GM18508 (cell line): ENCODE measurements around the gene KMT2E.
"Not testable (repeated sequence)": the region's sequence is repeated elsewhere in the genome, so short reads cannot be mapped to it uniquely, and the experiment has no call there.

Experiments used
- ATAC-seq: cut with Tn5 transposase; IDR thresholded peaks from one replicate; pipeline ENCODE4 v1.9.1; 2021; ENCODE audit warnings: moderate number of reproducible peaks; ENCODE audit not compliant: insufficient read depth, unreplicated experiment

KMT2E gene

GRCh38 chr7:105013816-105014692 is at the start of gene KMT2E:
TSS of gene KMT2E (plus strand) at chr7:105014205. CDS start at chr7:105040953, 26,748 bp downstream.
- no peak for ATAC-seq

GRCh38 chr7:104964626-104965236 is 49.3 kb upstream of the KMT2E start:
- no peak for ATAC-seq

GRCh38 chr7:104966022-104966421 is 48.0 kb upstream of the KMT2E start:
- ATAC-seq: no peak

GRCh38 chr7:104967088-104967487 is 46.9 kb upstream of the KMT2E start:
- no peak for ATAC-seq

GRCh38 chr7:104967595-104967994 is 46.4 kb upstream of the KMT2E start:
- no peak for ATAC-seq

GRCh38 chr7:104968648-104969047 is 45.4 kb upstream of the KMT2E start:
- ATAC-seq: no peak

- ATAC-seq: no peak
These were observed 44.8 kb upstream of the KMT2E start for GRCh38 chr7:104969183-104969582.

- no peak for ATAC-seq
These were observed 42.5 kb upstream of the KMT2E start for GRCh38 chr7:104971290-104972071.

GRCh38 chr7:104972500-104972899 is 41.5 kb upstream of the KMT2E start:
- no peak for ATAC-seq

GRCh38 chr7:104973227-104973626 is 40.8 kb upstream of the KMT2E start:
- no peak for ATAC-seq

GRCh38 chr7:104973909-104974415 is 40.0 kb upstream of the KMT2E start:
- no peak for ATAC-seq

- ATAC-seq: not testable (repeated sequence)
These were observed 38.5 kb upstream of the KMT2E start for GRCh38 chr7:104975553-104975952.

- ATAC-seq: no peak
These were observed 36.9 kb upstream of the KMT2E start for GRCh38 chr7:104976966-104977636.

- ATAC-seq: no peak
These were observed 35.5 kb upstream of the KMT2E start for GRCh38 chr7:104978460-104978859.

- ATAC-seq: no peak
These were observed 34.7 kb upstream of the KMT2E start for GRCh38 chr7:104979167-104979841.

- ATAC-seq: no peak
These were observed 33.6 kb upstream of the KMT2E start for GRCh38 chr7:104980440-104980839.

- no peak for ATAC-seq
These were observed 32.9 kb upstream of the KMT2E start for GRCh38 chr7:104980841-104981671.

GRCh38 chr7:104981672-104982037 is 32.4 kb upstream of the KMT2E start:
- no peak for ATAC-seq
